ENCODE data around the gene GCFC2. TPM values are rescaled to one million over a fixed set of nuclear protein-coding genes. Genes with fewer than 3 reads are reported as not detected.

GCFC2 gene
- polyA plus RNA-seq, 2 of the 4 experiments (the other 2 are of a cell fraction), result 15.1 to 41.7 TPM

DNA sequence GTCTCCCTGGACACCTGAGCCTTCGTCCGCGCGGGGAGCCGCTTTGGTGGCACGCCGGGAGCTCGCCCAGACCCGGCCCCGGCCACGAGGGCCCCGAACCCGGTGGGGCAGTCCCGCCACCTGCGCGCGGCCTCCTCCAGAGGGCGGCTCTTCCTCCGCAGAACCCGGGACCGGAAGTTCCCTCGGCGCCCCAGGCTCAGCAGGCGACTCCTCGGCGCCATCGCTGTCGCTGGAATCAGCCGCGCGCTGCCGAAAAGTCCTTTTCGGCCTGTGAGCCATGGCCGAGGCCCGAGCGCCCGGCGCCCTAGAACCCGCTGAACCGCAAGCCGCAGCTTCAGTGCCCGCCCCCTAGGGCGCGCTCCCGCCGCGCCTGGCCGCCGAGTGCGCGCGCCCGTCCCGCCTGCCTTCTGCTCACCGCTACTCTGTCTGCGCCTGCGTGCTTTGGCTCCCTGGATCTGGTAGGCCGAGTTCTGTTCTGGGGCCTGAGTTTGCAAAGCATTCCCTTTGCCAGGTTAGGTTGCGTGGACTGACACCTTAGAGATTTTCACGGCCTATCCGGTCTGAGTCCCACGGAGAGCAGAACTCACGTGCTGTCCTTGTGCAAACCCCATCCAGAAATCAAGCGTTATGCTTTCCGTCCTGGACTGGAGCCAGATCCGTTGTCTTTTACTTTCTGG is at the start of gene GCFC2 (continued):
- TF ChIP-seq RAD21 (conservative IDR thresholded peaks at IDR 0.05 in 1 of 2, IDR thresholded peaks at IDR 0.05 in 1 of 2) (no peak), FOSL2 (IDR thresholded peaks at IDR 0.05) (no peak), FOSL2 (CRISPR knock-in tag; IDR thresholded peaks at IDR 0.05) (no peak; the same call in 1 of the 2 replicates), TFCP2L1 (CRISPR knock-in tag; IDR thresholded peaks at IDR 0.05) (peak; percentile 81; the same call in 1 of the 2 replicates)

- no peak for ATAC-seq
- no peak for DNase-seq (ENCODE audit: low read depth in 1 of 2, low spot score in 1 of 2)
- ChIA-PET CTCF (interaction anchor here (1.4 kb wide), 1 partner anchor 17 kb away, joined by 3 read pairs; no protein-coding TSS in a partner anchor), POLR2A (no interaction called here)
- H3K4me2 ChIP-seq, result no peak overlapping the region
- no peaks in the 10 kb centered on the region for H3K9me3 ChIP-seq
- TF ChIP-seq HDAC2 (IDR thresholded peaks at IDR 0.05), result no peak
- no peak for FAIRE-seq
- WGBS (ENCODE audit: missing lambda C conversion rate), result 2% methylated on average over 1 of the region's 1 CpG
- no peaks in the 10 kb centered on the region for H3K4me1 ChIP-seq
- no peak overlapping the region for H3K4me3 ChIP-seq
- no peak overlapping the region for H3K27ac ChIP-seq
These were observed 42.1 kb upstream of the GCFC2 start for GRCh38 chr2:75752828-75753227.

- TF ChIP-seq FOSL2 (IDR thresholded peaks at IDR 0.05), result no peak
- TF ChIP-seq FOSL2 (CRISPR knock-in tag; IDR thresholded peaks at IDR 0.05), result no peak
- no peak for TF ChIP-seq CTCF (IDR thresholded peaks at IDR 0.05)
- TF ChIP-seq, protein P1, sequence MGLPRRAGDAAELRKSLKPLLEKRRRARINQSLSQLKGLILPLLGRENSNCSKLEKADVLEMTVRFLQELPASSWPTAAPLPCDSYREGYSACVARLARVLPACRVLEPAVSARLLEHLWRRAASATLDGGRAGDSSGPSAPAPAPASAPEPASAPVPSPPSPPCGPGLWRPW (IDR thresholded peaks at IDR 0.05), result no peak
- no peak for TF ChIP-seq CHD4 (IDR thresholded peaks at IDR 0.05; ENCODE audit: borderline replicate concordance)
- no peak for TF ChIP-seq CEBPB (IDR thresholded peaks at IDR 0.05)
- TF ChIP-seq, protein P2, sequence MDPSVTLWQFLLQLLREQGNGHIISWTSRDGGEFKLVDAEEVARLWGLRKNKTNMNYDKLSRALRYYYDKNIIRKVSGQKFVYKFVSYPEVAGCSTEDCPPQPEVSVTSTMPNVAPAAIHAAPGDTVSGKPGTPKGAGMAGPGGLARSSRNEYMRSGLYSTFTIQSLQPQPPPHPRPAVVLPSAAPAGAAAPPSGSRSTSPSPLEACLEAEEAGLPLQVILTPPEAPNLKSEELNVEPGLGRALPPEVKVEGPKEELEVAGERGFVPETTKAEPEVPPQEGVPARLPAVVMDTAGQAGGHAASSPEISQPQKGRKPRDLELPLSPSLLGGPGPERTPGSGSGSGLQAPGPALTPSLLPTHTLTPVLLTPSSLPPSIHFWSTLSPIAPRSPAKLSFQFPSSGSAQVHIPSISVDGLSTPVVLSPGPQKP (IDR thresholded peaks at IDR 0.05; ENCODE audit: low read depth, low read length), result no peak
- TF ChIP-seq, protein P3, sequence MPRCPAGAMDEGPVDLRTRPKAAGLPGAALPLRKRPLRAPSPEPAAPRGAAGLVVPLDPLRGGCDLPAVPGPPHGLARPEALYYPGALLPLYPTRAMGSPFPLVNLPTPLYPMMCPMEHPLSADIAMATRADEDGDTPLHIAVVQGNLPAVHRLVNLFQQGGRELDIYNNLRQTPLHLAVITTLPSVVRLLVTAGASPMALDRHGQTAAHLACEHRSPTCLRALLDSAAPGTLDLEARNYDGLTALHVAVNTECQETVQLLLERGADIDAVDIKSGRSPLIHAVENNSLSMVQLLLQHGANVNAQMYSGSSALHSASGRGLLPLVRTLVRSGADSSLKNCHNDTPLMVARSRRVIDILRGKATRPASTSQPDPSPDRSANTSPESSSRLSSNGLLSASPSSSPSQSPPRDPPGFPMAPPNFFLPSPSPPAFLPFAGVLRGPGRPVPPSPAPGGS (IDR thresholded peaks at IDR 0.05), result no peak
- no peak for TF ChIP-seq HEYL (CRISPR knock-in tag; IDR thresholded peaks at IDR 0.05)
- TF ChIP-seq SMC3 (IDR thresholded peaks at IDR 0.05), result no peak
- TF ChIP-seq TFCP2L1 (CRISPR knock-in tag; IDR thresholded peaks at IDR 0.05), result no peak
- TF ChIP-seq MAZ (IDR thresholded peaks at IDR 0.05; ENCODE audit: borderline replicate concordance, low read depth, low read length), result no peak
- TF ChIP-seq KDM1A (IDR thresholded peaks at IDR 0.05; ENCODE audit: low read depth), result no peak
- WGBS (ENCODE audit: missing lambda C conversion rate), result 39% methylated on average over 5 of the region's 5 CpGs
- no peak for DNase-seq (ENCODE audit: low read depth in 1 of 2, low spot score in 1 of 2)
- no peaks in the 10 kb centered on the region for H3K9me3 ChIP-seq
- ChIA-PET CTCF (interaction anchor here (1.4 kb wide), 1 partner anchor 16 kb away, joined by 3 read pairs; no protein-coding TSS in a partner anchor), POLR2A (no interaction called here)
- no peak overlapping the region for H3K27ac ChIP-seq
- no peaks in the 10 kb centered on the region for H3K4me1 ChIP-seq
- ATAC-seq, result no peak
- no peak for FAIRE-seq
- H3K4me3 ChIP-seq, result no peak overlapping the region
- H3K4me2 ChIP-seq, result no peak overlapping the region
These were observed 41.2 kb upstream of the GCFC2 start for GRCh38 chr2:75751824-75752468.

- no peak overlapping the region for H3K27ac ChIP-seq
- ATAC-seq (no peak), DNase-seq (ENCODE audit: low read depth in 1 of 2, low spot score in 1 of 2) (no peak), FAIRE-seq (no peak)
- no peak overlapping the region for H3K4me2 ChIP-seq
- WGBS (ENCODE audit: missing lambda C conversion rate), result 3% methylated on average over 4 of the region's 4 CpGs
- H3K4me1 ChIP-seq, result no peaks in the 10 kb centered on the region
- H3K9me3 ChIP-seq, result no peaks in the 10 kb centered on the region
- no peak overlapping the region for H3K4me3 ChIP-seq
- ChIA-PET POLR2A (no interaction called here), CTCF (no interaction called here)
- no peak for TF ChIP-seq CHD2 (IDR thresholded peaks at IDR 0.05; ENCODE audit: low read length, partially characterized antibody)
- no peak for TF ChIP-seq RNF2 (IDR thresholded peaks at IDR 0.05; ENCODE audit: borderline replicate concordance, low read depth)
- TF ChIP-seq, protein P3 (IDR thresholded peaks at IDR 0.05), result no peak
- TF ChIP-seq FOSL2 (IDR thresholded peaks at IDR 0.05), result no peak
- no peak for TF ChIP-seq FOSL2 (CRISPR knock-in tag; IDR thresholded peaks at IDR 0.05)
- TF ChIP-seq PHF8 (IDR thresholded peaks at IDR 0.05; ENCODE audit: borderline replicate concordance, low read depth), result no peak
- TF ChIP-seq MAFK (IDR thresholded peaks at IDR 0.05; ENCODE audit: partially characterized antibody), result no peak
- no peak for TF ChIP-seq EP300 (IDR thresholded peaks at IDR 0.05)
- no peak for TF ChIP-seq CBX8 (IDR thresholded peaks at IDR 0.05)
- no peak for TF ChIP-seq JUN (IDR thresholded peaks at IDR 0.05)
- no peak for TF ChIP-seq HMGXB4 (CRISPR knock-in tag; IDR thresholded peaks at IDR 0.05; ENCODE audit: borderline replicate concordance)
These were observed 40.6 kb upstream of the GCFC2 start for GRCh38 chr2:75751360-75751759.

Data from A549 (cell line).